A673 (cell line): ENCODE data around the gene YIPF2.

Source experiments
- EZH2 ChIP-seq: fragments of 200-600 bp; sonication (generic); IDR thresholded peaks from 2 replicates; pipeline ENCODE4 v1.6.1; 2017; ENCODE audit warnings: borderline replicate concordance, low read depth, mild to moderate bottlenecking, mixed read lengths, antibody characterized with exemption, low read length; ENCODE audit not compliant: poor library complexity, severe bottlenecking
- TF ChIP-seq, protein P1 (sequence below): fragments of 300-800, 200-600 bp; sonication (generic); conservative IDR thresholded peaks from 2 replicates; pipeline ENCODE4 v1.5.1; 2017; ENCODE audit warnings: low read depth, mild to moderate bottlenecking, antibody characterized with exemption, low read length, moderate library complexity, mixed read lengths

DNA sequence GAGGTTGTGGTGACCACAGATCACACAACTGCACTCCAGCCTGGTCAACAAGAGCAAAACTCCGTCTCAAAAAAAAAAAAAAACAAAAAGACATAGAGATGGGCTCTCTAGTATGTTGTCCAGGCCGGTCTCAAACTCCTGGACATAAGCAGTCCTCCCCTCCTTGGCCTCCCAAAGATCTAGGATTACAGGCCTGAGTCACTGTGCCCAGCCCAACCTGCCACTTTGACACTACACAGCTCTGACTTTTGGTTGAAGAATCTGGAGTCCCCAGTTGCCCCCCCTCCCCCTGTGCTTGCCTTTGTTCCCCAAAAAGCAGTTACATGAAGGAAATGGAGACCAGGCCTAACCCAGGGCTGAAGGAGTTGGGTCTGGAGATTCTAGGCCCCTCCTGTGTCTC, 44.2 kb downstream of the YIPF2 start:
- TF ChIP-seq, protein P1, sequence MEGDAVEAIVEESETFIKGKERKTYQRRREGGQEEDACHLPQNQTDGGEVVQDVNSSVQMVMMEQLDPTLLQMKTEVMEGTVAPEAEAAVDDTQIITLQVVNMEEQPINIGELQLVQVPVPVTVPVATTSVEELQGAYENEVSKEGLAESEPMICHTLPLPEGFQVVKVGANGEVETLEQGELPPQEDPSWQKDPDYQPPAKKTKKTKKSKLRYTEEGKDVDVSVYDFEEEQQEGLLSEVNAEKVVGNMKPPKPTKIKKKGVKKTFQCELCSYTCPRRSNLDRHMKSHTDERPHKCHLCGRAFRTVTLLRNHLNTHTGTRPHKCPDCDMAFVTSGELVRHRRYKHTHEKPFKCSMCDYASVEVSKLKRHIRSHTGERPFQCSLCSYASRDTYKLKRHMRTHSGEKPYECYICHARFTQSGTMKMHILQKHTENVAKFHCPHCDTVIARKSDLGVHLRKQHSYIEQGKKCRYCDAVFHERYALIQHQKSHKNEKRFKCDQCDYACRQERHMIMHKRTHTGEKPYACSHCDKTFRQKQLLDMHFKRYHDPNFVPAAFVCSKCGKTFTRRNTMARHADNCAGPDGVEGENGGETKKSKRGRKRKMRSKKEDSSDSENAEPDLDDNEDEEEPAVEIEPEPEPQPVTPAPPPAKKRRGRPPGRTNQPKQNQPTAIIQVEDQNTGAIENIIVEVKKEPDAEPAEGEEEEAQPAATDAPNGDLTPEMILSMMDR = no peak
- no peak for TF ChIP-seq EZH2
